HG02870 (cell line): Measurements from ENCODE around the gene AMPH.
A peak's percentile ranks its signal among the peaks of the same experiment; 100 is the strongest.

Experiments used
- ATAC-seq: cut with Tn5 transposase; IDR thresholded peaks from one replicate; pipeline ENCODE4 v1.9.1; 2021; ENCODE audit warnings: mild to moderate bottlenecking, moderate library complexity; ENCODE audit not compliant: unreplicated experiment

AMPH gene

GRCh38 chr7:38476764-38477163 is 154.4 kb downstream of the AMPH start:
- ATAC-seq: no peak

- no peak for ATAC-seq
Measured at GRCh38 chr7:38465956-38466355, 165.2 kb downstream of the AMPH start.

- peak; percentile 85 for ATAC-seq
Measured at GRCh38 chr7:38463277-38464225, 167.6 kb downstream of the AMPH start.

GRCh38 chr7:38462819-38463218 is 168.4 kb downstream of the AMPH start:
- ATAC-seq: no peak

- no peak for ATAC-seq
Measured at GRCh38 chr7:38461887-38462286, 169.3 kb downstream of the AMPH start.

GRCh38 chr7:38453826-38454225 is 177.3 kb downstream of the AMPH start:
- no peak for ATAC-seq

GRCh38 chr7:38453168-38453567 is 178.0 kb downstream of the AMPH start:
- ATAC-seq: no peak

- ATAC-seq: no peak
Measured at GRCh38 chr7:38452681-38453108, 178.5 kb downstream of the AMPH start.

- no peak for ATAC-seq
Measured at GRCh38 chr7:38451840-38452239, 179.3 kb downstream of the AMPH start.

GRCh38 chr7:38448584-38449234 is 182.5 kb downstream of the AMPH start:
- no peak for ATAC-seq

- ATAC-seq: no peak
Measured at GRCh38 chr7:38448054-38448453, 183.1 kb downstream of the AMPH start.

- ATAC-seq: no peak
Measured at GRCh38 chr7:38438970-38439369, 192.2 kb downstream of the AMPH start.

GRCh38 chr7:38432671-38433070 is 198.5 kb downstream of the AMPH start:
- ATAC-seq: no peak

GRCh38 chr7:38432080-38432479 is 199.1 kb downstream of the AMPH start:
- ATAC-seq: no peak

- no peak for ATAC-seq
Measured at GRCh38 chr7:38429057-38429456, 202.1 kb downstream of the AMPH start.

GRCh38 chr7:38428041-38428440 is 203.1 kb downstream of the AMPH start:
- no peak for ATAC-seq

GRCh38 chr7:38427279-38427955 is 203.8 kb downstream of the AMPH start:
- ATAC-seq: no peak

- ATAC-seq: peak; percentile 80
Measured at GRCh38 chr7:38425509-38425908, 205.7 kb downstream of the AMPH start.

- no peak for ATAC-seq
Measured at GRCh38 chr7:38424750-38425463, 206.3 kb downstream of the AMPH start.

- ATAC-seq: peak; percentile 85
Measured at GRCh38 chr7:38413784-38414183, 217.4 kb downstream of the AMPH start.

GRCh38 chr7:38411404-38411803 is 219.8 kb downstream of the AMPH start:
- no peak for ATAC-seq
